Measurements from ENCODE around the gene KIF26A.
"Not testable (repeated sequence)": the region's sequence is repeated elsewhere in the genome, so short reads cannot be mapped to it uniquely, and the experiment has no call there.

KIF26A gene

DNA sequence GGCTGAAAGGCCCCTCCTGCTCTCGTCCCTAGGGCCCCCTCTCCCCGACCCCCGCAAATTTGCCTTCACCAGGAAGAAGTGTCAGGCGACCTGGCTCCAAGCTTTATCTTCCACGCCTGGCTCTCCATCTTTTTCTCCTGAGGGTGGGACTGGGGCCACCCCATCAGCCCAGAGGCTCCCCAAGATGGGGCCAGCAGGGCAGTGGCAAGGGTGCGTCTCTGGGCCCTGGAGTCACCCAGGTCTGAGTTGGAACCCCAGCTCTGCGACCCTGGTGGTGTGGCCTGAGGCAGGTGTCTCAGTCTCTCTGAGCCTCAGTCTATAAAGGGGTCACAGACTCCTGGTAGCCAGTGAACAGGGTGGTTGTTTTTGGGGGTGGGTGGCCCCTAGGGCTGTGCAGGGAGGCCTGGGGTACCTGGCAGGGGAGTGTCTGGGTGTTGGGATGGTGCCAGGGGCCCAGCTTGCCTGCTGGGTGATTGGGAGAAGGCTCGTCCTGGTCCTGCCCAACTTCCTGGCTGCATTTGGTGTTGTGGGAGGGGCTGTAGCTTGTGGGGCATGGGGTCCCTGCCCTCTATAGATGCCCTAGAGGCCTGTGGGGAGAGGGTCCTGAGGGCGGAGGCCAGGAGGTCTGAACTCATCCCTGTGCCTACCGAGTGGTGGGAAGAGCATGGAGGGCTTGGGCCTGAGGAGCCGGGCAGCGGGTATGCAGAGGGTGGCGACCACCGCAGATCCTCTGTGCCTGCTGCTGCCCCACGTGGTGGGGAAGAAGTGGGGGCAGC, 7.6 kb downstream of the KIF26A start:
- FAIRE-seq: no peak

DNA sequence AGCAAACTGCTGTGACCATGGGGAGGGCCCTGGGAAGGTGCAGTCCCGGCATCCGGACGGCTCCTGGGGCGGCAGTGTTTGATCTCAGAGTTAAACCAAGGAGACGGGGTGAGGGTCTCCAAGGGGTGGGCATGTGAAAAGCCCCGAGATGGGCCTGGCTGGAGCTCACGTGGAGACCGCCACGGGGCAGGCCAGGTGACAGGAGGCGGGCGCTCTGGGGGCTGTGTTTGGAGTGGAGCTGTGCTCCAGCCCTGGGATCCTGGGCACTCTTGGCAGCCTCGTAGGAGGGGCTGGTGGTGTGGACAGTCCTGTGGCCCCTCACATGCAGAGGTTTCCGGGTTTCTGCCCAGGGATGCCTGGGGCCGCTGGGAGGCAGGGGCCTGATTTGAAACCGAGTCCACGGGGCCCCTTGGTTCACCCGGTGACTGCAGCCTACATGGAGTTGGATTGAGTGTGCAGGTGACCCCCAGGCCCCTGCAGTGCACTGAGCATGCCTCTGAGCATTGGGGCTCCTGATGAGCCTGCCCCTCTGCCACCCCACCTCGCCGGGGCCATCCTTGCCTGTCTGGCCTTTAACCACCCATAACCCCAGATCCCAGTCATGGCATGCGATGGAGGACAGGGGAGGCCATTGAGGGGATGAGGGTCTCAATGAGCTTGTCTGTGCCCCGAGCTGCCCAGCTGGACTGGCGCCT, 8.4 kb downstream of the KIF26A start:
- no peak for FAIRE-seq

- FAIRE-seq: no peak
These were observed 9.1 kb downstream of the KIF26A start for GRCh38 chr14:104147346-104148125.

- no peak for FAIRE-seq
These were observed 10.3 kb downstream of the KIF26A start for GRCh38 chr14:104148433-104149277.

GRCh38 chr14:104149278-104149595, 10.8 kb downstream of the KIF26A start:
- no peak for FAIRE-seq

DNA sequence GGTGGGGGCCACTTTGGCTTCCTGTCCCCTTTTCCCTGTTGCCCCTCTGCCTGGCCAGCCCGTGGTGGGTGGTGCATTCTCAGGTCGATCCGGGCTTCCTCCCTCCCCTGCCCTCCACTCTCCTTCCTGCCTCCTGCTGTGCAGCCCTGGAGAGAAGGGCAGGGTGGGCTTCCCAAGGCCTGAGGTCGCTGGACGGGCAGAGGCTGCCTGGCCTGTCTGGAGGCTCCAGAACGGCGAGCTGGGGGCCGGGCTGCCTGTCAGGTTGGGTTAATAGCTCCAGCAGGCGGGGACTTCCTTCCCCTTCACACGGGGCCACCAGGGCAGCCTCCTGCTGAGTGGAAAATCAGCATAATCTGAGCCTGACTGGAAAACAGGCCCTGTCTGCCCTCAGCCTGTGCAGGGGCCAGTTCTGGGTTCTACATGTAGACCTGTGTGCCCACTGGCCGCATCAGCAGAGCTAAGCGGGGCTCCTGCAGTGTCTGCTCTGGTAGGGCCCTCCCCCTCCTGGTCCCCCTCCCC, 11.3 kb downstream of the KIF26A start:
- FAIRE-seq: no peak

GRCh38 chr14:104150136-104151025, 12.0 kb downstream of the KIF26A start:
- no peak for FAIRE-seq

GRCh38 chr14:104151026-104151381, 12.6 kb downstream of the KIF26A start:
- no peak for FAIRE-seq

DNA sequence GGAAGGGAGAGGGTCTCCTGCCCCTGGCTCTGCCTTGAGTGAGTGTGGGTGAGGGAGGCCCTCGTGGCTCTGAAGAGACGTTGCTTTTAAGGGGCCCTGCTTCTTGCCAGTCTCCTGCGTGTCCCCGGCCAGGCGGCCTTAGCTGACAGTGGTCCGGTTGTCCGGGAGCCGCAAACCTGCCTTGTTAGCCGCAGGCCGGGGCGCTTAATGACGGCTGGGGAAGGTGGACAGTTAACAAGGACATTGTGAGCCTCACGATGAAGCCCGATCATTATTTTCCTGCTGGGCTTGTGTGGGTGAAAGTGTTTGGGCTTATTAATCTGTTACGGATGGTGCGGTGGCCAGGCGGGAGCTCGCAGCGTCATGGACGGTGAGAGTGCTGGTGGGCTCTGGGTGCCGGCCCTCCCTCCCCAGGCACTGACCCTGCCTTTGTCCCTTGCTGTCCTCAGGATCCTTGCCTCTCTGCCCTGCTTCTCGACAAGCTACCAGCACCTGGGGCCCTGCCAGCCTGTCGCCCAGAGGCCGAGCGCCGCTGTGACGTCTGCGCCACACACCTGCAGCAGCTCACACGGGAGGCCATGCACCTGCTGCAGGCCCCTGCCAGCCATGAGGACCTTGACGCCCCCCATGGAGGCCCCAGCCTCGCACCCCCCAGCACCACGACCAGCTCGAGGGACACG, 13.3 kb downstream of the KIF26A start:
- no peak for FAIRE-seq

GRCh38 chr14:104152246-104152575, 13.8 kb downstream of the KIF26A start:
- no peak for FAIRE-seq

DNA sequence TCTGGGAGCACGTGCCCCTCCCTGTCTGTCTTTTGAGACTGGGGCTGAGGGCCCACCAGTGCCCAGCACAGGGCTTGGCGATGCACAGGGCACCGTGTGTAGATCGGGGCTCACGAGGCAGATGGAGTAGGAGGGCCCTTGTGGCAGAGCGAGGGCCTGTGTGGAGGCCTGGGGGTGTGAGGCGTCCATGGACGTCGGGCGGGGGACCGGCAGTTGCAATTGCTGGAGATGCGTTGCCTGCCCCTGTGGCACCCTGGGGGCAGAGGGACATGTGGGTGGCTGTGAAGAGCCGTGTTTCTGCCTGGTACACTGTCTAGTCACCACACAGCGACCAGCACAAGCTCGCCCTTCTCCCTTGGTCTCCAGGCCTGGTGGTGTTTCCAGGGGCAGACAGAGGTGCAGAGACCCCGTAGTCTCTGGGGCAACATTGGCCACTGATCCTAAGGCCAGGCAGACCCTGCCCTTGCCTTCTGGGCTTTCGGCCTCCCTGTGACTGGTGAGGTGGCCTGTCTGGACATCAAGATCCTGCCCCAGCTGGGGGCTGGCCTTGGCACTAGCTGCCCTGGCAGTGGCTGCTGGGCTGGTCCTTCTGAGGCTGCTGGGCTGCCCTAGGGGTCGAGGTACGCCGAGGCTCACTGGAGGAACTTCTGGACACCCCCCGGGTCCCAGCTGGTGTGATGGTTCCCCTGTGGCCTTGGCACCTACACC, 14.5 kb downstream of the KIF26A start:
- FAIRE-seq: no peak

DNA sequence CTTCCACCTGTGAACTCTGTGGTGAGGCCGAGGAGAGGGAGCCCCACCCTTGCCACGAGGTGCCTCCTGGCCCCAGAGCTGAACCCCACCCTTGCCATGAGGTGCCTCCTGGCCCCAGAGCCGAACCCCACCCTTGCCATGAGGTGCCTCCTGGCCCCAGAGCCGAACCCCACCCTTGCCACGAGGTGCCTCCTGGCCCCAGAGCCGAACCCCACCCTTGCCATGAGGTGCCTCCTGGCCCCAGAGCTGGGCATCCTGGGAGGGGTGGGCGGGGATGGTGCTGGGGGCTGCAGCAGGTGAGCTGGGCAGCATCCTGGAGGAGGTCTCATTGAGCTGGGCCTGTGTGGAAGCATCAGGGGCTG, 15.0 kb downstream of the KIF26A start:
- FAIRE-seq: not testable (repeated sequence)

- no peak for FAIRE-seq
These were observed 15.9 kb downstream of the KIF26A start for GRCh38 chr14:104154246-104154645.

GRCh38 chr14:104155513-104155912, 17.1 kb downstream of the KIF26A start:
- FAIRE-seq: no peak

GRCh38 chr14:104156142-104156541, 17.8 kb downstream of the KIF26A start:
- FAIRE-seq: no peak

- FAIRE-seq: no peak
These were observed 18.9 kb downstream of the KIF26A start for GRCh38 chr14:104157016-104157928.

- no peak for FAIRE-seq
These were observed 20.7 kb downstream of the KIF26A start for GRCh38 chr14:104158827-104159798.

GRCh38 chr14:104159990-104160389, 21.6 kb downstream of the KIF26A start:
- FAIRE-seq: no peak

Measured in islet of Langerhans (tissue), 1 donor.